Kidney epithelial cell (primary cell): ENCODE results near the gene VPS13A. TPM values are rescaled to one million over a fixed set of nuclear protein-coding genes. Genes with fewer than 3 reads are reported as not detected.

Source experiments
- DNase-seq: peaks from one replicate; pipeline ENCODE4 v3.0.0-alpha.2; 2010; ENCODE audit warnings: low read depth
- H3K27me3 ChIP-seq: 2 replicates; pipeline ENCODE4 v1.6.0; 2011; ENCODE audit warnings: low read length; ENCODE audit not compliant: control insufficient read depth, insufficient read depth
- H3K36me3 ChIP-seq: 2 replicates; pipeline ENCODE4 v1.5.1; 2011; ENCODE audit warnings: low read length; ENCODE audit not compliant: control insufficient read depth, insufficient read depth
- H3K4me3 ChIP-seq: 2 replicates; pipeline ENCODE4 v1.5.1; 2011; ENCODE audit warnings: low read depth, mild to moderate bottlenecking, control low read depth, low read length
- CTCF ChIP-seq: IDR thresholded peaks from 2 replicates; pipeline ENCODE4 v1.5.1; 2011; ENCODE audit warnings: mild to moderate bottlenecking, moderate library complexity, low read length, control low read depth, inconsistent platforms; ENCODE audit not compliant: insufficient read depth, poor library complexity, severe bottlenecking
- total RNA-seq: library from RNA; depleted of rRNA; stranded (reverse); fragments of >200 nt; gene quantifications from 2 replicates; pipeline ENCODE4 v1.2.3, GENCODE V29; 2015

VPS13A gene
- total RNA-seq, 1 donor from 2014 or later = 16.3 TPM

- DNase-seq = no peak
- Histone ChIP-seq H3K36me3 (no peaks in the 10 kb centered on the region), H3K27me3 (no peaks in the 10 kb centered on the region), H3K4me3 (no peak overlapping the region)
- TF ChIP-seq CTCF = no peak
Observed at GRCh38 chr9:77176106-77176505, 1.2 kb upstream of the VPS13A start.

GRCh38 chr9:77176686-77177142, 620 bp upstream of the VPS13A start:
- DNase-seq = no peak
- H3K36me3 ChIP-seq = no peaks in the 10 kb centered on the region
- no peak for TF ChIP-seq CTCF
- H3K4me3 ChIP-seq = peak overlapping the region; percentile 97
- H3K27me3 ChIP-seq = no peaks in the 10 kb centered on the region

GRCh38 chr9:77177894-77178794, 810 bp downstream of the VPS13A start:
- DNase-seq = no peak
- TF ChIP-seq CTCF = no peak
- H3K27me3 ChIP-seq = no peaks in the 10 kb centered on the region
- H3K4me3 ChIP-seq = peak overlapping the region; percentile 97
- no peaks in the 10 kb centered on the region for H3K36me3 ChIP-seq

- no peaks in the 10 kb centered on the region for H3K27me3 ChIP-seq
- no peak for DNase-seq
- H3K36me3 ChIP-seq = no peaks in the 10 kb centered on the region
- TF ChIP-seq CTCF = no peak
- no peak overlapping the region for H3K4me3 ChIP-seq
Observed at GRCh38 chr9:77180056-77180455, 2.7 kb downstream of the VPS13A start.

GRCh38 chr9:77183581-77183980, 6.2 kb downstream of the VPS13A start:
- no peak for DNase-seq
- Histone ChIP-seq H3K36me3 (no peaks in the 10 kb centered on the region), H3K27me3 (no peaks in the 10 kb centered on the region), H3K4me3 (no peak overlapping the region)
- TF ChIP-seq CTCF = no peak
